C4-2B (cell line): Measurements from ENCODE around the gene CEP128.

Source experiments
- CTCF ChIP-seq: fragments of 450-650 bp; conservative IDR thresholded peaks from 2 replicates; pipeline ENCODE4 v1.5.1; 2017; ENCODE audit warnings: mild to moderate bottlenecking
- ZFX ChIP-seq: fragments of 450-650 bp; IDR thresholded peaks from 2 replicates; pipeline ENCODE4 v1.6.1; 2017

GRCh38 chr14:80669426-80669825 lies 272.1 kb downstream of the CEP128 start:
- no peak for TF ChIP-seq CTCF
- TF ChIP-seq ZFX, result no peak
